ENCODE results near the gene CAMSAP3.

GRCh38 chr19:7545904-7546303 lies 49.8 kb upstream of the CAMSAP3 start:
- TF ChIP-seq EP300 (IDR thresholded peaks at IDR 0.05; ENCODE audit: borderline replicate concordance in 1 of 2, low read depth in 1 of 2, low read length in 1 of 2) (no peak), CTCF (IDR thresholded peaks at IDR 0.05) (no peak)

Measured in SK-N-SH (cell line).